TTC549 (cell line): Measurements from ENCODE around the gene SMAD1.

ENCODE experiments used
- FAIRE-seq: peaks from 2 replicates; lab custom pipeline; 2012; peaks lifted over from hg19 to GRCh38; lab: Jason Lieb, UNC

Gene SMAD1

DNA sequence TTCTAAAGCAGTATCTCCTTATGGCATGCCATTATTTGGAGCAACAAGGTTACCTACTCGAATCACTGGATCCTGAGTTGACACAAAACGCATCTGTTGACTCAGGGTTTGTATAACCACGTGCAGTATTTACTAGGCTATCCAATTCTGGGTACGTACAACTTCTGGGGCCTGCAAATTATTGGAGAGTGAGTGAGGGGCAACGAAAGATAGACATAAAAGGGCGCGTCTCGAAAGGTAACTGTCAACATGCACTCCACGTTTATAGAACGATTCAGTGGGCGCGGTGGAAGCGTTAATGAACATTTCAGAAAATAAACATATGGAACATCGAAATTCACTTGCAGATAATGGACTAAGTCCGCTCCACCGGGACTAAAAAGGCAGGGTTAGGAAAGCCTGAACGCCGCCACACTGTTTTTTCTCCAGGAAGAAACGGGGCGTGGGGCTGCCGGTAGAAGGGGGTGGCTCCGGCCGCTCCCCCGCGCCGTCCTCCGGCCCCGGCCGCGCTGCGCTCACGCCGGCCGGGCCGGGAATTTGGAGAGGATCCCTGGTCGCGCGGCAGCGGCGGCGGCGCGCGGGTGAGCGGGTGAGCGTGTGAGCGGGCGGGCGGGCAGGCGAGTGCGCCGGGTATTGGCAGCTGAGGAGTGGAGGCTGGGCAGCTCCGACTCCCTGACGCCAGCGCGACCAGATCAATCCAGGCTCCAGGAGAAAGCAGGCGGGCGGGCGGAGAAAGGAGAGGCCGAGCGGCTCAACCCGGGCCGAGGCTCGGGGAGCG is at the start of gene SMAD1:
Gene SMAD1 (plus strand): TSS at position 690 of the 778 bp plus-strand sequence. CDS start 32,761 bp downstream, outside the sequence.
- FAIRE-seq: no peak

DNA sequence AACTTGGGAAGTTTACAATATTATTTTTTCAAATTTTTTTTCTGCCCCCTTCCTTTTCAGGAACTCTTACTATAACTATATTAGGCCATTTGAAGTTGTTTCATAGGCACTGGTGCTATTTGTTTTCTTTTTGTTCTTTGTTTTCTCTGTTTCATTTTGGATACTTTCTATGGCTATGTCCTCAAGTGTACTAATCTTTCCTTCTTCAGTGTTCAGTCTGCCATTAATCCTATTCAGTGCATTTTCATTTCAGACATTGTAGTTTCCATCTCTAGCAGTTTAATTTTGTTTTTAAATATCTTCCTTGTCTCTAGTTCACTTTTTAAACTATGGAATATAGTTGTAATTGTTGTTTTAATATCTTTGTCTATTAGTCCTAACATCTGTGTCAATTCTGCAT is 48.0 kb upstream of the SMAD1 start:
- no peak for FAIRE-seq

DNA sequence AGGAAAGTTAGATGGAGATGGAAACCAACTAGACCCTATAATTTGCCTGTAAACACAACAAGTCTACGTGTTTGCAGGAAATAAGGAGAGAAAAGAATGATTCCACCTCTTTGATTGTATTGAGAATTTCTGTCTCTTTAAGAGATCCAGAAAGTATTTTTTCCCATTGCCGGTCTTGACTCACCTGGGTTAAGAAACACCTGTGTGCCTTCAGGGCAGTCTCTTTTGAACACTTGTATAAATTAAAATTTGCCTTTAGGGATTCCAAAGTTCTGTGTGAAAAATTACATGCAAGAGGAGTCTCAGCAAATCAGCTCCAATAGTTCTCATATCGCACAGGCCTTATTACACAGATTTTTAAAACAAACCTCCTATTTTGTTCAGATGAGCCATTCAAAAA is 46.0 kb upstream of the SMAD1 start:
- FAIRE-seq: no peak

DNA sequence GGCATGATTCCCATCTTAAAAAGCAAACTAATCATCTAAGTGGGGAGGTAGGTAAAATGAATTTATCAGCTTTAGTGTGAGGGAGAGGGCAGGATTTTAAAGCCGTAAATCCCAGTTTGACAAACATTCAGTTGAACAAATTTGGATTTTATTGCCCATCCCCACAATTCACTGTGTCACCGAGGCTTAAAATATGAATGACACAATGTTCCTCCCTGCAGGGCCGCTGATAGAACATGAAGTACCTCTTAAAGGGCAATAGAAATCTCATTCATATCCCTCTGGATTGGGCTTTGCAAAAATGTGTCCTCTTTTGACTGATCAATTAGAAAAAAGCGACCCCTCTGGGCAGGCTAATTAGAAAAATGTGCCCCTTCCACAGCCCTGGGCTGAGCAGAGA is 45.5 kb upstream of the SMAD1 start:
- no peak for FAIRE-seq

DNA sequence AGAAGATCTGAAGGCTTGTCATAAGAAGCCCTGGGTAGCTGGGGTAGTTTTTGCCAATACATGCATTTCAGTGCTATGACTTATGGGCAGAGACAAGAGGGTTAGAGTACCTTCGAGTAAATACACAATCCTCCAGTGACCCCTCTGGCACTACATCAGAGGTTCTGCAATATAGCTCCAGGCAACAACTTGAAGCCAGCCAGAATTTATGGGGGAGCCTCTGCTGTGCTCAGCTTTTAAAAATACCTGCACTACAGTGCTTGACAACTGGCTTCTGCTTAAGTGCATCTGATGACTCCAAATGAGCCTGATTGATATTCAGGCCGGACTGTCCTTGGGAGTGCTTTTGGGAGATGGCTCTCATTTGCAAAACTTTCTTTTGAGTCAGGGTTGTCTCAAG is 44.9 kb upstream of the SMAD1 start:
- no peak for FAIRE-seq

DNA sequence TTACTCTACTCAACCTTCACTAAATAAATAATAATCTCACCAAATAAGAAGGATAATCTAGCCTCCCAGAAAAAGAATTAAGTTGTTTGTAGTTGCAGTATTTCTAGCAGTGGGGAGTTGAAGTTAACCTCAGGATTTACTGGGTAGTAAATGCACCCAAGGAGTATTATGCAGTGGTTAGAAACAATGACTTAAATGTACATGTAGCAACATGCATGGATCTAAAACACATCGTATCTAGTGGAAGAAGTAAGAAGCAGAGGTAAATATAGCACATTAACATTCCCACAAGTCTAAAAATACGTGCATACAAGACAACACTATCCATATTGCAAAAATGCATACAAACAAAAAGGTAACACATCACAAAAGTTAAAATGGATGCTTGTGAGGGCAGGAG is 44.2 kb upstream of the SMAD1 start:
- FAIRE-seq: no peak

DNA sequence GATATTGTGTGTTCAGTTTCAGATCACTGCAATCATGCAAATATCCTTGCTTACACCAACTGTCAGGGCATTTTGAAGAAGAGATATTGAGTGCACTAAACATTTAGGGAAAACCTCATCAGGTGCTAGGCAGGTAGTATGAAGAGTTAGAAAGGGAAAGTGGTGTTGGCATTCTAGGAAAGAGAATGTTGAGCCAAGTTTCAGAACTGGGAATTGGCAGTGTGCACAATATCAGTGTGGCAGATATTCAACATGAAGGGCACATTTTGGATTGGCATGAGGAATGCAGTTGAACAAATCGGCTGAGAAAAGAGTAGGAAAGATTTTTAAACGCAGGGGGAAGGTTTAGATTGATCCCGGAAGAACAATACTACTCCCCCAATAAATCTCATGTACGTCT is 43.4 kb upstream of the SMAD1 start:
- FAIRE-seq: no peak

DNA sequence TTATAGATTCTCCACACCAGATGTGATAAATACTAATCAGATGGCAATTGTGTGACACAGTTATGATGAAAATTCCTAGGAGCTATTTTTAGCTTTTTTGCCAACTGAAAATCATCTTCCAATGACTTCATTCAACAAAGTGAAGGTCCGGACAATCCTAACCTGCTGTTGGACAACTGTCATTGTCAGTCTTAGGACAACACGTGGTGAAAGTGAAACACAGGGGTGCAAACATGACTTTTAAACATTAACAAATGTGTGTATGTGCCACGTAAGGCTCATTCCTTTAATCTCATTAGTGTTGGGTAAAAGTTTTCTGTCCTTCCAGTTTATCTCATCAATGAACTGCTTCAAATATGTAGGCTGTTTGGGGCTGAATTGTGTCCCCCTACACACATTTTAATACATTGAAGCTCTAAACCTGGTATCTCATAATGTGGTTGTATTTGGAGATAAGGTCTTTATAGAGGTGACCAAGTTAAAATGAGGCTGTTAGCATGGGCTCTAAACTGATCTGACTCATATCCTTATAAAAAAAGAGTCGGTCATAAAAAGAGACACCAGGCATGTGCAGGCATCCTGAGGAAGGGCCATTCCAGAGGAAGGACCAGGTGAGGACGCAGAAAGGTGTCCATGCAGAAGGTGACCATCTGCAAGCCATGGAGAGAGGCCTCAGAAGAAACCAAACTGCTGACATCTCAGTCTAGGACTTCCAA is 41.2 kb upstream of the SMAD1 start:
- no peak for FAIRE-seq

DNA sequence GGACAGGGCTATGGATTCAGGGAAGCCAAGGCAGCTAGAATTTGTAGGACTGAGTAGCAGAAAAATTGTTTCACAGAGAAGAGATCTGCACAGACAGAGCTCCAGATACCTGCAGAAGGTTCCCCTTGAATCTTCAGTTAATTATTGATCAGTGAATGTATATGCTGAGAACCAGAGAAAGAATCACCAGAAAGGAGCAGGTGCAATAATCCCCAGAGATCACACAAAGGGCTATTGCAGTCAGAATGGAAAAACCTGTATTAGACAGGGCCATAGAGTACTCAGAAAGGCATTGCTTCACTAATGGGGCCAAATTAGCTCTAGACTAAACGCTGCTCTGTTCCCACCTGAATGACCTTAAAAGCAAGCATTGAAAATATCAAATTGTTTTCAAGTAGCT is 35.5 kb upstream of the SMAD1 start:
- no peak for FAIRE-seq

DNA sequence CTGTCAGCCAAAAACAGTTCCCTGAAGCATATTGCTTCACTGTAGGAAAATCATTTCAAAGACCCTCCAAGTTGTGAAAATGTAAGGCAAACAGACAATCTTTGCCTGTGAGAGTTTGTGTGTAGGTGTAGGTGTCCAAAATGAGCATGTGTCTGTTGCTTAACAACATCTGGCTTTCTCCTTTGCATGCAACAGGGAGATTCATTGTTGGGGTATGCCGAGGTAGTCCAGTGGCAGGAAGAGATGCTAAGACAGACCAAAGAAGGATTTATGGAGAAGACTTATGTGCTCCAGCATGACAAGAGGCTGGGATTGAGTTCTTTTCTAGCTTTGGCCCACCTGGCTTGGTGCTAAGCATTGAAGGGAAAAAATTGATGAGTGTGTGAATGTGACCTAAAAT is 29.8 kb upstream of the SMAD1 start:
- no peak for FAIRE-seq

DNA sequence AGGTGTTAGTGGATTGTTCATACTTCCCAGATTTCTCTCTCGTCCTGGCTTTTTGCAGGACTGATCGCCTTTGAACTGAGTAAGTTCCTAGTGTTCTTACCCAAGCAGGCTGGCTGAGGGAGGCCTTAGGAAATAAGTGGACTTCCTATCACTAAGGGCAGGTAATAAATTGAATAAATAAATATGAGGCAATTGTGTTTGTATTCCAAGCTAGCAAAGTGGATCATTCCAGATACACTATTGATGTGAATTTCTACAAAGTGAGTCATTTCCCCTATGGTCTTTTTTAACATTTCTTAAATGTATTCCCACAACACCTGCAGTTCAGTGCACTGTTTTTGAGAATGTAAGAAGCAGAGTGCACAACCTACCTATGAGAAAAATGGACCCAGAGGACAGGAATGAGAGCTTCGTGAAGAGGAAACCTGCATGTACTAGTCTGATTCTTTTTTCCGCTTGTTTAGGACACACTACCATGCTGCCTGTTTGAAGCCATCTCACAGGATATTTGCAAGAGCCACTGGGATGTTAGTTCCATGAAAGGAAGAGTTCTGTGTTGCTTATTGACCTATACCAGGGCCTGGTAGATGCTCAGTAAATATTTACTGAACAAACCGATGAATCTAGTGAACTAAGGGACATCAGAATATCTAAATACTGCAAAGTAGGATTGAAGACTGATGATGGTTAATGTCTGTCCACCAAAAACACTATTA is 29.0 kb upstream of the SMAD1 start:
- FAIRE-seq: no peak

DNA sequence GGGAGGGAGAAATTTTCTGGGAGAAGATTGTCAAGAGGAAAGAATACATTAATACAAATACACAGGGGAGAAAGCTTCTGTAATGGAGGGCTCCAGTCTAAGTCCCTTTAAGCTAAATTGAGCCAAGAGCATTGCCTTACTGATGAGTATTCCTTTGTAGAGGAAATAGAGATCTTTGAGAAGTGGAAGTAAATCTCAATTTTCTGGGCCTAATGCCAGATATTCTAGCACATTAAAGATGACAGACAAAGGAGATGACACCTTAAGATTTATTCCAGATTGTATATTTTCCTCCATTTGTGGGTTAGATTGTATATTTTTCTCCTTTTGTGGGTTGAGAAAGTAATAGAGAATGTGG is 28.5 kb upstream of the SMAD1 start:
- no peak for FAIRE-seq

DNA sequence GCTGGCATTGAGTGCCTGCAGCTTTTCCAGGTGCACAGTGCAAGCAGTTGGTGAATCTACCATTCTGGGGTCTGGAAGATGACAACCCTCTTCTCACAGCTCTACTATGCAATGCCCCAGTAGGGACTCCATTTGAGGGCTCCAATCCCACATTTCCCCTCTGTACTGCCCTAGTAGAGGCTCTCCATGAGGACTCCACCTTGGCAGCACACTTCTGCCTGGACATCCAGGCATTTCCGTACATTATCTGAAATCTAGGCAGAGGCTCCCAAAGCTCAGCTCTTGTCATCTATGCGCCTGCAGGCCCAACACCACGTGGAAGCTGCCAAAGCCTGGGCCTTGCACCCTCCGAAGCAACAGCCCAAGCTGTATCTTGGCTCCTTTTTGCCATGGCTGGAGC is 8.4 kb upstream of the SMAD1 start:
- no peak for FAIRE-seq

DNA sequence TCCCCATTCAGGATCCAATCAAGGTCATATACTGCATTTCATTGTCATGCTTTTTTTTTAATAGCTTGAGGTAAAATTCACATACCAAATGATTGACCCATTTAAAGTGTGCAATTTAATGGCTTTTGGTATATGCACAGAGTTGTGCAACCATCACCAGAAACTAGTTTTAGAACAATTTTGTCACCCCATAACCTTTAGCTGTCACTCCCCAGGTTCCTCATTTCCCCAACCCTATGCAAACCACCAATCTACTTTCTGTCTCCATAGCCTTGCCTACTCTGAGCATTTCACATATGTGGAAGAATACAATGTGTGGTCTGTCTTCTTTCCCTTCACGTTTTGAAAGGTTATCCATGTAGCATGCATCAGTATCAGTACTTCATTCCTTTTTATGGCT is 1.4 kb upstream of the SMAD1 start:
- no peak for FAIRE-seq

DNA sequence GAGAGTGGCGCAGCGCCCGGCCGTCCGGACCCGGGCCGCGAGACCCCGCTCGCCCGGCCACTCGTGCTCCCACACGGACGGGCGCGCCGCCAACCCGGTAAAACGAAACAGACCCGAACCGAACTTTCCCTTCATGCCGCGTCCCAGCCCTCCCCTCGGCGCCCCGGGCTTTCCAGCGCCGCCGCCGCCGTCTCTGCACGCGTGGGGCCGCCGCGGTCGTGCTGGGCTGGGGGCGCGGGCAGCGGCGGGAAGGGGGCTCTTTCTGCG is 222 bp downstream of the SMAD1 start:
- no peak for FAIRE-seq

DNA sequence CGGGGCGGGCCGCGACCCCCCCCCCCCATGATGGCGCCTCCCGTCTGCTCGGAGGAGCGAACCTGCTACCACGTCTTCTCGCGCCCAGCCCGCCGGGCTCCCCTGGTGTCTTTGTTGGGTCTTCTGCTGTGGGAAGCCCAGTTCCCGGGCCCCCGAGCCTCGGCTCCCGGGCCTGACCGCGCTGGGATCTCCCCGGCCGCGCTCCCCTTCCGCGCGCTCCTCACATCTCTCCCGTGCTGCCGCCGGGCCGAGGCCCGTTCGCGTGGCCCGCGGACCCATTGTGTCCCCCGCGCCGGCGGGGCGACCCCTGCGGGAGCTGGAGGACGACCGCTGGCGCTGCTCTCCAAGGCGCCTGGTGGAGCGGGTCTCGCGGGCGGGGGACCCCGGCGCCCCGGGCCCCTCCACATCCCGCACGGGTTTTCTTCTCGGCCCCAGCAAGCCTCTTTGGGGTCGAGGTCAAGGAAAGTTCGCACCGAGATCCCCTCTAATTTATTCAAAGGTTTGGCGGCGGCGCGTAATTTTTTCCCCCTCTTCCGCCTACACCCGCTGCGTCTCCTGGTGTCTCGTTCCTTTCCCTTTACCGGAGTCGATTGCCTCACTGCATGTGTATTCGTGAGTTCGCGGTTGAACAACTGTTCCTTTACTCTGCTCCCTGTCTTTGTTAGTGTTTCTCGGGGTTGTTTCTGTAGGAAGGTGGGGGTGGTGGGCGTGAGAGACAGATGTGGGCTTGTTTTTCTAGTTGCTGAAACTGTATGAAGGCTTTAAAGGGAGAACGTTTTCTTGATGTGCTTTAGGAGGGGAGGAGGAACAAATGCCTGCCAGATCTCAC is 770 bp downstream of the SMAD1 start:
- FAIRE-seq: no peak

DNA sequence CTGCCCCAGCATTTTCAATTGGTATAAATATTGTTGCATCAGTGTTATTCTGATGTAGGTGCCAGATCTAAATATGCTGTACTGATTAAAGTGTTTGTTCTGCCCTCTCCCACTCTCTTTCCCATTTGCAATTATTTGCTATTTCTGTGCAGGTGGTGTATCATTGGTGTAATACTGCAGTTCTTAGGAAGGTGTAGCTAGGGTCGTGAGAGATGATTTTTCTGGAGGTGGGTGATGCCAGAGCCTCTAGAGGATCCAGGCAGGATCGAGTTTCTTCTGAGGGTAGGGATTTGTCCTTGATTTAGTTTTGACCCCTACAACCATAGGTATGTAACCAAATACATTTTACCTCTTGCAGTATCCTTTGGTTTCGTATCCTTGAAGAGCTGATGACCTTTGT is 1.9 kb downstream of the SMAD1 start:
- no peak for FAIRE-seq

DNA sequence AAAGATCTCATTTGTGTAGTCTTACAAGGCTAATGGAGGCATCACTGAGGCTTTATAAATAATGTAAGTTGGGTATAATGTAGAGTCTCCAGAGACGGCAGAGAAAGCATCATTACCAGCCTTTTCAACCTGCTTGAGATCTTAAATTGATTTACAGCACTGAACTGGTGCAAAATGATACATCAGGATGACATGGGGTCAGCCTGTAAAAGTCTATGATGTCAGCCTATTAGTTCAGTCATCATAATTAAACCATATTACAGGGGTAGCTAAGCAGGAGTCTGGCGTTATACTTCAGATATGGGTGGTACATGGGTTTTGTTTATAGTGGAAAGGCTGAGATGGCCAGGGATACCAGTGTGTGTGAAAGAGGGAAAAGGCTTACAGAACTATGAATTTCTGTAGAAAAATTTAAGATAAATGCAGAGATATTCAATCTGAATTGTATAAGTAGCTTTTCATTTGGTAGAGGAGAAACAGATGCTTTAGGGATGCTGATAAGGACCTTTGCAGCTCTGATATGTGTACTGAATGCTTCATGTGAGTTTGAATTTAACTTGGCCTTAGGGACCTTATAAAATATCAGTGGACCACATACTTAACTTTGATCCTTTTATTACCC is 2.7 kb downstream of the SMAD1 start:
- FAIRE-seq: no peak

DNA sequence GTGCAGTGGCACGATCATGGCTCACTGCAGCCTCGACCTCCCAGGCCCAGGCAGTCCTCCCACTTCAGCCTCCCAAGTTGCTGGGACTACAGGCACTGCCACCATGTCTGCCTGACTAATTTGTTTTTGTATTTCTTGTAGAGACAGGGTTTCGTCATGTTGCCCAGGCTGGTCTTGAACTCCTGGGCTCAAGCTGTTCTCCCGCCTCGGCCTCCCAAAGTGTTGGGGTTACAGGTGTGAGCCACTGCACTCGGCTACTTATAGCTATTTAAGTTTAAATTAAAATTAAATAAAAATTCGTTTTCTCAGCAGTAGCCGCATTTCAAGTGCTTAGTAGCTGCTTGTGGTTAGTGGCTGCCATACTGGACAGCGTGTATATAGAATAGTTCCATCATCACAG is 3.5 kb downstream of the SMAD1 start:
- no peak for FAIRE-seq

DNA sequence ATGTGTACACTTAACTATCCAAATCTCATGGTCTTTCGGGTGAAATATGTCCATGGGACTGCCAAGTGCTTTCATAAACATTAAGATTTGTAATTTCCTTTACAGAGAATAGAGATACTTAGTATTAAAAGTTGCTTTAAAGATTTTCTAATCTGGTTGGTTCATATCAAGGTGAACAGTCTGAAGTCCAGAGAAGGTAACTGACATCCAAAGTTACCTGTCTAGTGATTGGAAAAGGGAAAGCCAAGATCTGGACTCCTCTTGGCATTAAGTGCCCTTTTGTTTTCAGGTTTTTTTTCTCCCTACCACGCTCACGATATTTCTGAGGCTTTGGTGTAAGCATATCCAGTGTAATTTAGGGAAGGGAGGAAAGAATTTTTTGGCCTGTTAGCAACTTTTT is 5.0 kb downstream of the SMAD1 start:
- no peak for FAIRE-seq

DNA sequence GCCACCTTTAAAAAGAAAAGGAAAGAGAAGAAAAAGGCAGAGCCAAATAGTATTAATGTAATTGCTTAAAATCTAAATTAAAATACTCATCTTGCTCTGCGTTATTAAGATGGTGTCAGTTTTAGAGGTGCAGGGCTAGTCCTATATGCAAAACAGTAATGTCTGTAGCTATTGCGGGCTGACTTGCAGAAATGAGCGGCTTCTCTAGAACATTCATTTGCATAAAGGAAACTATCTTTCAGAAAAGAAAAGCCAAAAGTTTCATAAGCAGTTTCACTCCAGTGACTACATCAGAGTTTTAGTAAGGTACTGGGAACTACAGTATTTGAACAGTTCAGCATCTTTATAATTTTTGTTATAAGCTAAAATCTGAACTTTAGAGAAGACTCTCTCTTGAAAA is 6.0 kb downstream of the SMAD1 start:
- FAIRE-seq: no peak

DNA sequence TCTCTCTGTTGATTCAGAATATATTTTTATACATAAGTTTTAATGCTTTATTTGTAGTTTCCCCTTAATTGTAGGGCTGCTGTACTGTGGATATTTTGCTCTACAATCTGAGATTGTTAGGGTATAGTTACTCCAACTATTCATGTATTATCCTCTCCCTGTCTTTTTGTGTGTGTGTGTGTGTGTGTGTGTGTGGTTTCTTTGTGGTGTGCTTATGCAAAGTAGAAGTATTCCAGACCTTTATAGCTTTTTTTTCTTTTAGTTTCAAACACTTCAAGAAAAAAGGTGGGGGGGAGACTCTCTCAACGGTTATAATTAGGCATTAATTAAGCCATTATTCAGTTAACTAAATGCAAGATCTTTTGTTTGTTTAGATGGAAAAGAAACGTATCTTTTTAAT is 6.7 kb downstream of the SMAD1 start:
- FAIRE-seq: no peak
